Calu3 (cell line): Measurements from ENCODE around the gene FES. TPM values are rescaled to one million over a fixed set of nuclear protein-coding genes. Genes with fewer than 3 reads are reported as not detected.

ENCODE experiments used
- BruUV-seq: library from RNA; stranded (reverse); fragments of 400-500 nt; replicated peaks from 2 replicates; lab custom pipeline; 2021; lab: Mats Ljungman, UMichigan
- CTCF ChIA-PET: fragments of 300-600 bp; sonication (Branson Sonifier 250); formaldehyde crosslinking; loops from one replicate; lab custom pipeline; 2022; ENCODE audit warnings: antibody characterized with exemption; lab: Charles Lee
- DNase-seq: peaks from one replicate; pipeline ENCODE4 v3.0.0; 2022
- H3K27ac Mint-ChIP-seq: one replicate; pipeline ENCODE4 v1.8.0; 2022; ENCODE audit warnings: mixed read lengths; ENCODE audit not compliant: unreplicated experiment
- H3K27me3 Mint-ChIP-seq: one replicate; pipeline ENCODE4 v1.8.0; 2022; ENCODE audit warnings: mixed read lengths; ENCODE audit not compliant: unreplicated experiment
- H3K36me3 Mint-ChIP-seq: one replicate; pipeline ENCODE4 v1.8.0; 2022; ENCODE audit warnings: mild to moderate bottlenecking, moderate library complexity, mixed read lengths; ENCODE audit not compliant: insufficient read depth, unreplicated experiment
- H3K4me1 Mint-ChIP-seq: one replicate; pipeline ENCODE4 v1.8.0; 2022; ENCODE audit warnings: mild to moderate bottlenecking, low read depth, mixed read lengths; ENCODE audit not compliant: unreplicated experiment
- H3K4me3 Mint-ChIP-seq: one replicate; pipeline ENCODE4 v1.8.0; 2022; ENCODE audit warnings: mild to moderate bottlenecking, low read depth, moderate library complexity, mixed read lengths; ENCODE audit not compliant: unreplicated experiment
- H3K9me3 Mint-ChIP-seq: one replicate; pipeline ENCODE4 v1.8.0; 2022; ENCODE audit warnings: low read depth, mixed read lengths; ENCODE audit not compliant: unreplicated experiment
- CTCF ChIP-seq: fragments of 200-600 bp; IDR thresholded peaks from one replicate; pipeline ENCODE4 v1.8.0; 2022; ENCODE audit warnings: antibody characterized with exemption; ENCODE audit not compliant: unreplicated experiment
- intact Hi-C: fragments of 100-400 bp; cut with micrococcal nuclease; formaldehyde crosslinking; loops from one replicate; pipeline ENCODE4 v1.10.0; 2022; ENCODE audit not compliant: unreplicated experiment
- total RNA-seq: library from RNA; stranded (reverse); gene quantifications from 2 replicates; pipeline ENCODE4 v1.2.3, GENCODE V29; 2022

FES gene
- total RNA-seq, 1 experiment from 2014 or later = 1.7 TPM

- H3K27ac Mint-ChIP-seq = no peak overlapping the region
- H3K4me3 Mint-ChIP-seq = no peak overlapping the region
- no peaks in the 10 kb centered on the region for H3K27me3 Mint-ChIP-seq
- no peak for DNase-seq
- peaks cover 44% of the 10 kb centered on the region for H3K36me3 Mint-ChIP-seq
- H3K9me3 Mint-ChIP-seq = no peaks in the 10 kb centered on the region
- BruUV-seq = no TSS peak
- no peak for TF ChIP-seq CTCF
- H3K4me1 Mint-ChIP-seq = peaks cover 13% of the 10 kb centered on the region
- CTCF ChIA-PET = no interaction called here
- intact Hi-C loops = no loop called here
Measured at GRCh38 chr15:90877996-90878395, 6.3 kb upstream of the FES start.

- Mint-ChIP-seq H3K27ac (no peak overlapping the region), H3K4me3 (no peak overlapping the region), H3K9me3 (no peaks in the 10 kb centered on the region), H3K27me3 (no peaks in the 10 kb centered on the region), H3K36me3 (peaks cover 42% of the 10 kb centered on the region), H3K4me1 (peaks cover 6% of the 10 kb centered on the region)
- CTCF ChIA-PET = no interaction called here
- DNase-seq = no peak
- intact Hi-C loops = no loop called here
- no peak for TF ChIP-seq CTCF
- no TSS peak for BruUV-seq
Measured at GRCh38 chr15:90878660-90879059, 5.6 kb upstream of the FES start.

- Mint-ChIP-seq H3K9me3 (no peaks in the 10 kb centered on the region), H3K36me3 (peaks cover 42% of the 10 kb centered on the region), H3K4me1 (no peaks in the 10 kb centered on the region), H3K27ac (no peak overlapping the region), H3K4me3 (no peak overlapping the region), H3K27me3 (no peaks in the 10 kb centered on the region)
- intact Hi-C loops = loop anchor here (10.0 kb wide), 1 partner anchor 105 kb away; no protein-coding TSS in a partner anchor
- no peak for DNase-seq
- CTCF ChIA-PET = no interaction called here
- no TSS peak for BruUV-seq
- no peak for TF ChIP-seq CTCF
Measured at GRCh38 chr15:90879730-90880366, 4.5 kb upstream of the FES start.

GRCh38 chr15:90880381-90881145, 3.7 kb upstream of the FES start:
- CTCF ChIA-PET = no interaction called here
- BruUV-seq = no TSS peak
- intact Hi-C loops = loop anchor here (10.0 kb wide), 1 partner anchor 106 kb away; no protein-coding TSS in a partner anchor

More at GRCh38 chr15:90880381-90881145, 3.7 kb upstream of the FES start:
- Mint-ChIP-seq H3K36me3 (peaks cover 41% of the 10 kb centered on the region), H3K4me1 (no peaks in the 10 kb centered on the region), H3K9me3 (no peaks in the 10 kb centered on the region), H3K4me3 (no peak overlapping the region), H3K27me3 (no peaks in the 10 kb centered on the region), H3K27ac (no peak overlapping the region)
- no peak for DNase-seq
- TF ChIP-seq CTCF = no peak
